GM12873 (cell line): ENCODE results near the gene CST9.

ENCODE experiments used
- TF ChIP-seq, protein P1 (sequence below): IDR thresholded peaks from 2 replicates; pipeline ENCODE4 v1.5.1; 2012; ENCODE audit warnings: low read depth, mild to moderate bottlenecking, moderate library complexity, low read length, control low read depth; ENCODE audit not compliant: insufficient read depth; ENCODE audit errors: missing control alignments

Gene CST9

DNA sequence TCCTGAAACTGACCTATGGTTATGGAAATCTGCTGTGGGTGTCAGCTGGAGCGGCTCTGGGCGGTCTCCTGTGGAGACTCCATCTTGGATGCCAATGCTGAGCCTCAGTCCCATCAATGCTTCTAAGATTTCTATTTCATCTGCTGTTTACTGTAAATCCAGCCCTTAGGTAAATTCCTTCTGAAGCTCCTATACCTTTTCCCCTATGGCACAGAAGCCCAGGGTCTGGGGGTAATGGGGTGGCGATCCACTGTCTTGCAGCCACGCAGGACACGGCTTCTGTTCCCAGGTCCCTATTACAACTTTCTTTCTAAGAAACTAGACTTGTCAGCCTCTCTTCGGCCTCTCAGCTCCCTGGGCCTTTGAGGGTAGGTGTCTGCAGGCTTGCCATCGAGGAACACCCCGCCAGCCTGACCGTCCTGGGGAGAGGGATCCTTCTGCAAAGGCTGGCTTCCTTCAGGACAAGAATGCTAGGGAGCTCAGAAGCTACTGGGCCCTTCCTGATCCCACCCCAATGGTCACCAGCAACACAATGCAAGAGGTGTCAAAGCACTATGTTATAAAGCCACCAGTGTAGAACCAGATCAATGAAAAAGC lies 25.6 kb upstream of the CST9 start:
- TF ChIP-seq, protein P1, sequence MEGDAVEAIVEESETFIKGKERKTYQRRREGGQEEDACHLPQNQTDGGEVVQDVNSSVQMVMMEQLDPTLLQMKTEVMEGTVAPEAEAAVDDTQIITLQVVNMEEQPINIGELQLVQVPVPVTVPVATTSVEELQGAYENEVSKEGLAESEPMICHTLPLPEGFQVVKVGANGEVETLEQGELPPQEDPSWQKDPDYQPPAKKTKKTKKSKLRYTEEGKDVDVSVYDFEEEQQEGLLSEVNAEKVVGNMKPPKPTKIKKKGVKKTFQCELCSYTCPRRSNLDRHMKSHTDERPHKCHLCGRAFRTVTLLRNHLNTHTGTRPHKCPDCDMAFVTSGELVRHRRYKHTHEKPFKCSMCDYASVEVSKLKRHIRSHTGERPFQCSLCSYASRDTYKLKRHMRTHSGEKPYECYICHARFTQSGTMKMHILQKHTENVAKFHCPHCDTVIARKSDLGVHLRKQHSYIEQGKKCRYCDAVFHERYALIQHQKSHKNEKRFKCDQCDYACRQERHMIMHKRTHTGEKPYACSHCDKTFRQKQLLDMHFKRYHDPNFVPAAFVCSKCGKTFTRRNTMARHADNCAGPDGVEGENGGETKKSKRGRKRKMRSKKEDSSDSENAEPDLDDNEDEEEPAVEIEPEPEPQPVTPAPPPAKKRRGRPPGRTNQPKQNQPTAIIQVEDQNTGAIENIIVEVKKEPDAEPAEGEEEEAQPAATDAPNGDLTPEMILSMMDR: no peak

DNA sequence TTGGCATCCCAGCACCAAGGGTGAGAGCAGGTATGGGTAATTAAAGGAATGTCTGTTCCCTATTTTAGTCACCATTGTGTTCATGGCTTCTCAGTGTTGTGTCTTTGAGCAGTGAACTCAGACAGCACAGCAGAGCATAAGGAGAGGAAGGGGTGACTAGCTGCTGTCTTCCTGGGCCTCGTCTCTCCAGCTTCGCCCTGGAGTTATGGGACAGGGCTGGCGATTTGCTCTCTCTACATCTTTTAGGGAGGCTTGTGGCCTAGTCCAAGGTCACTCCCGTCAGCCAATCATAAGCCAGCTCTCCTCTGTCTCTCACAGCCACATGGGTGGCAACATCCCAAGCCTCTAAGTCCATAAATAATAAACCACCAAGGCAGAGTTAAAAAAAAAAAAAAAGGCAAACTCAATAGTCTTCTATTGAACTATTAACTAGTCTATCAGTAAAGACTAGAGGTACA lies 24.7 kb upstream of the CST9 start:
- TF ChIP-seq, protein P1: no peak

DNA sequence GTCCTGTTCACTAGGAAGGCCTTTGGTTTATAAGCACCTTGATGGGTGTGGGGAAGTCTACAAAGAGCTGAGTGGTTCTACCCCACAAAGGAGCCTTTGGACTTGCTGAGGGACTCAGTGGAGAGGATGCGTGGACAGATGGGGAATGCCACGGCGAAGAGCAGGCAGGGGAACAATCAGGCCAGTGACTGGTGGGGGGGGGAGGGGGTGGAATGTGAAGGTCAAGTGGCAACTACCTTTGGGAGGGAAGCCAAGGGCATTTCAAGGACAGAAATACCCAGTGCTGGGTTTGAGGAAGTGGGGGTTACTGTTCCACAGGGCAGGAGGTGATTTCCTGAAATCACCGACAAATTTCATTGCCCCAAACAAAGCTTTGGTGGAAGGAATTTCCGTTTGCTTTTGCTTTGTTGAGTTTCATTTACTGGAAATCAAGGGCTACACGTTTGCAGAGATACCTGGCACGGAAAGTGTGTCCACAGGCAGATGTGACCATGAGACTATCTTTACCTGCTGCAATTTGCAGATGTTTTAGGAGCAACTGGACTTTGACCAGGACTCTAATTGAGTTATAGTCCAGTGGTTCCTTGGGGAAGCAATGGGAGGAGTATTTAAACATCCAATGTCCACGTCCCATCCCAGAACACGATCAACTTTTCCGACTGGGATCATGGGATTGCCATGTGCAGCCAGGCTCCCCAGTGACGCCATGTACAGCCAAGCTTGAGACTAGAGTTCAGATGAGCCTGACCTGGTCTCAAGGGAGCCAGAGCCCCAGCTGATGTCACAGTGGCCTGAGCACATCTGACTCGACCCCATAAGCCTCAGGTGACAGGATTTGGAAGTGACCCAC lies 24.1 kb upstream of the CST9 start:
- TF ChIP-seq, protein P1: no peak

GRCh38 chr20:23629017-23629541 lies 23.4 kb upstream of the CST9 start:
- TF ChIP-seq, protein P1: no peak

DNA sequence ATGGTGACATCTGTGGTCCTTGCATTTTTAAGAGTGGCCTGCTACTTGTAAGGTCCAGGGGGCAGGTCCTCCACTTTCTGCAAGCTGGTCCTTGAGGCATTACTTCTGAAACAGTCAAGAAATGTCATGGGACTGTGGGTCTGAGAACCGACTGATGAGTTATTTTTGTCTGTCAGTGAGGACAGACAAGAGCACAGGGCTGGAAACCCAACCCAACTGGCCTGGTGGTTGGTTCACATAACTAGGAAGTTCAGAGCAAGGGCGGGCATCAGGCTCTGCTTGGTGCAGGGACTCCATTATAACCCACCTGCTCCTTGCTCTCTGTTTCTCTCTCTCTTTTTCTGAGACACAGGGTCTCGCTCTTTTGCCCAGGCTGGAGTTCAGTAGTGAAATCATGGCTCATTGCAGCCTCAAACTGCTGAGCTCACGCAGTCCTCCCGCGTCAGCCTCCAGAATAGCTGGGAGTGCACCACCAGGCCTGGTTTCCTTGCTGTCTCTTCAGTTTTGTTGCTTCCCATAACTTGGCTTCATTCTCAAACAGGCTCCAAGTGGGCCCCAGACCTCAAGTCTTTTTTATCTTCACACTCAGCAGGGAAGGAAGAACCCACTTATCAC lies 22.8 kb upstream of the CST9 start:
- TF ChIP-seq, protein P1: no peak

DNA sequence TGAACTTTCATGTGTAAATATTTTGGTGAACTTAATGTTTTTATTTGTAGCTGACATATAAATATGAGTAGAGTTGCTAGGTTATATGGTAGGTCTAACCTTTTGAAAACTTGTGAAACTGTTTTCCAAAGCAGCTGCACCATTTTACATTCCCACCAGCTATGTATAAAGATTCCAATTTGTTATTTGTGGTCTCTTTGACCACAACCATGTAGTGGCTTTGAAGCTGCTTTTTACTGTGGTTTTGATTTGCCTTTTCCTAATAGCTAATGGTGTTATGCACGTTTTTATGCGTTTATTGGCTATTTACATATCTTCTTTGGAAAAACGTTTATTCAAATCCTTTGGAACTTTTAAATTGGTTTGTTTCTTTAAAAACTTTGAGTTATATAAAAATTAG lies 21.8 kb upstream of the CST9 start:
- TF ChIP-seq, protein P1: no peak
